ENCODE data around the gene PICK1.

- TF ChIP-seq ZNF484 (CRISPR knock-in tag; IDR thresholded peaks at IDR 0.05; ENCODE audit: borderline replicate concordance, low read depth) = no peak
- no peak for TF ChIP-seq ZKSCAN1 (IDR thresholded peaks at IDR 0.05; ENCODE audit: low read length)
- no peak for TF ChIP-seq ZNF24 (IDR thresholded peaks at IDR 0.05)
Measured at GRCh38 chr22:38018938-38019827, 38.0 kb upstream of the PICK1 start.

All from HepG2 (cell line).